CD4-positive, alpha-beta T cell (primary cell): ENCODE results near the gene SLC22A5. TPM values are rescaled to one million over a fixed set of nuclear protein-coding genes. Genes with fewer than 3 reads are reported as not detected.

ENCODE experiments used
- ATAC-seq: fragments of 200-7000 bp; cut with Tn5 transposase; one replicate; pipeline ENCODE4 v1.10.0; 2022; ENCODE audit warnings: mild to moderate bottlenecking; ENCODE audit not compliant: poor library complexity
- CTCF ChIA-PET: fragments of 350-600 bp; sonication (Branson Sonifier 250); formaldehyde crosslinking; loops from one replicate; lab custom pipeline; 2021; ENCODE audit warnings: antibody characterized with exemption, inconsistent platforms; lab: Charles Lee
- POLR2A ChIA-PET: fragments of 350-600 bp; sonication (Branson Sonifier 250); formaldehyde crosslinking; loops from one replicate; lab custom pipeline; 2021; ENCODE audit warnings: antibody characterized with exemption, inconsistent platforms; lab: Charles Lee
- DNase-seq, 14 experiments: peaks; one replicate each; pipeline ENCODE4 v3.0.0-alpha.2; 2013 to 2020; ENCODE audit warnings: mixed read lengths in 2 of 14
- H3K27ac ChIP-seq, 2 donors: one replicate each; pipeline versions ENCODE4 v1.5.1 to v1.7.0; 2013; ENCODE audit warnings: low read length in 2 of 2, low read depth in 1 of 2, mild to moderate bottlenecking in 1 of 2
- H3K27me3 ChIP-seq, 2 experiments: 1 replicate in 1 of 2; 2 replicates in 1 of 2; pipeline versions ENCODE4 v1.6.1 to v1.7.0; 2013; ENCODE audit warnings: low read length in 2 of 2, control low read depth in 1 of 2, mild to moderate bottlenecking in 1 of 2, moderate library complexity in 1 of 2; ENCODE audit not compliant: insufficient read depth in 2 of 2, control insufficient read depth in 1 of 2
- H3K36me3 ChIP-seq: one replicate; pipeline ENCODE4 v1.6.1; 2013; ENCODE audit warnings: low read length, control low read depth; ENCODE audit not compliant: insufficient read depth
- H3K4me1 ChIP-seq: one replicate; pipeline ENCODE4 v1.6.1; 2013; ENCODE audit warnings: low read length, control low read depth; ENCODE audit not compliant: insufficient read depth
- H3K4me3 ChIP-seq: one replicate; pipeline ENCODE4 v1.5.1; 2013; ENCODE audit warnings: mild to moderate bottlenecking, low read length, moderate library complexity
- H3K9me3 ChIP-seq, 2 experiments: 1 replicate in 1 of 2; 2 replicates in 1 of 2; pipeline versions ENCODE4 v1.6.1 to v1.7.0; 2013; ENCODE audit warnings: low read length in 2 of 2, mild to moderate bottlenecking in 2 of 2, control low read depth in 1 of 2, moderate library complexity in 1 of 2; ENCODE audit not compliant: control insufficient read depth in 1 of 2, insufficient read depth in 1 of 2
- H3K27ac Mint-ChIP-seq: one replicate; pipeline ENCODE4 v1.8.0; 2020; ENCODE audit warnings: mixed read lengths
- H3K27me3 Mint-ChIP-seq: one replicate; pipeline ENCODE4 v1.8.0; 2021; ENCODE audit warnings: mixed read lengths
- H3K36me3 Mint-ChIP-seq: one replicate; pipeline ENCODE4 v1.8.0; 2021; ENCODE audit warnings: low read depth, mixed read lengths
- H3K4me1 Mint-ChIP-seq: one replicate; pipeline ENCODE4 v1.8.0; 2021; ENCODE audit warnings: low read depth, mixed read lengths
- H3K4me3 Mint-ChIP-seq: one replicate; pipeline ENCODE4 v1.8.0; 2020; ENCODE audit warnings: mild to moderate bottlenecking, mixed read lengths
- H3K9me3 Mint-ChIP-seq: one replicate; pipeline ENCODE4 v1.8.0; 2020; ENCODE audit warnings: mixed read lengths
- intact Hi-C, 2 experiments: fragments of 100-400 bp; cut with DNase I in 1 of 2; cut with micrococcal nuclease in 1 of 2; formaldehyde crosslinking; loops; one replicate each; pipeline versions ENCODE4 v1.15.1 to v1.9.0; 2023 to 2025; cut with DNase I, micrococcal nuclease
- total RNA-seq, 174 experiments: library from RNA in 2 of 174; stranded (reverse) in 2 of 174; gene quantifications; one replicate each; pipeline ENCODE4 v1.2.3 and lab custom pipeline; 2021 to 2026
- TF ChIP-seq, protein P1 (sequence below): fragments of 200-600 bp; IDR thresholded peaks from one replicate; pipeline ENCODE4 v1.8.0; 2022; ENCODE audit warnings: antibody characterized with exemption, mild to moderate bottlenecking

The SLC22A5 gene
- total RNA-seq, 2 experiments from 2014 or later = 4.3 to 4.5 TPM

DNA sequence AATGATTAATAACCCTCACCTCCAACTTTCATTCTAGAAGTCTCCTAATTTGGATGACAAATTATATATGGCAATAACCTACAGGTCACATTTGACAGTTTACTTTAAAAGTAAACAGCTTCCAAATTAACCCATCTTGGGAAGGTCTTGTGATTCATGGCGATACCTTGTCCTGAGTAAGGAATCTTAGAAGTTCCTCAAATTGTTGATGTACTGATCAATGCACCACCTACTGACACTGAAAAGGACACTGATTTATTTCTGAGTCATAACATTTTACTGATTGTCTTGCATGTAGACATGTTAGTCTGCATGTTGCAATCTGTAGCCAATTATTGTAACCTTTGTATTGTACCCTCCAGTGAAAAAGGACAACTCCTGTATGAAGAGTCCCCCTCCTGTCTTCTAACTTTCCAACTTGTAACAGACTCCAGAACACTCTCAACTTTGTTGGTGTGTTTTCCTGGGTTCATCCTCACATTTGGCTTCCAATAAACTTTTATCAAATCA lies 16.0 kb upstream of the SLC22A5 start:
- Histone ChIP-seq H3K27ac (no peak overlapping the region), H3K4me1 (peaks cover 4% of the 10 kb centered on the region), H3K27me3 (no peaks in the 10 kb centered on the region), H3K36me3 (no peaks in the 10 kb centered on the region), H3K9me3 (no peaks in the 10 kb centered on the region), H3K4me3 (no peak overlapping the region)
- no peaks in the 10 kb centered on the region for H3K27me3 Mint-ChIP-seq
- H3K4me3 Mint-ChIP-seq = no peak overlapping the region
- ATAC-seq (no peak), DNase-seq (no peak)
- peaks cover 48% of the 10 kb centered on the region for H3K36me3 Mint-ChIP-seq
- H3K27ac Mint-ChIP-seq = no peak overlapping the region
- no peaks in the 10 kb centered on the region for H3K9me3 Mint-ChIP-seq
- TF ChIP-seq, protein P1, sequence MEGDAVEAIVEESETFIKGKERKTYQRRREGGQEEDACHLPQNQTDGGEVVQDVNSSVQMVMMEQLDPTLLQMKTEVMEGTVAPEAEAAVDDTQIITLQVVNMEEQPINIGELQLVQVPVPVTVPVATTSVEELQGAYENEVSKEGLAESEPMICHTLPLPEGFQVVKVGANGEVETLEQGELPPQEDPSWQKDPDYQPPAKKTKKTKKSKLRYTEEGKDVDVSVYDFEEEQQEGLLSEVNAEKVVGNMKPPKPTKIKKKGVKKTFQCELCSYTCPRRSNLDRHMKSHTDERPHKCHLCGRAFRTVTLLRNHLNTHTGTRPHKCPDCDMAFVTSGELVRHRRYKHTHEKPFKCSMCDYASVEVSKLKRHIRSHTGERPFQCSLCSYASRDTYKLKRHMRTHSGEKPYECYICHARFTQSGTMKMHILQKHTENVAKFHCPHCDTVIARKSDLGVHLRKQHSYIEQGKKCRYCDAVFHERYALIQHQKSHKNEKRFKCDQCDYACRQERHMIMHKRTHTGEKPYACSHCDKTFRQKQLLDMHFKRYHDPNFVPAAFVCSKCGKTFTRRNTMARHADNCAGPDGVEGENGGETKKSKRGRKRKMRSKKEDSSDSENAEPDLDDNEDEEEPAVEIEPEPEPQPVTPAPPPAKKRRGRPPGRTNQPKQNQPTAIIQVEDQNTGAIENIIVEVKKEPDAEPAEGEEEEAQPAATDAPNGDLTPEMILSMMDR = no peak
- intact Hi-C loops = no loop called here
- CTCF ChIA-PET = no interaction called here
- POLR2A ChIA-PET = no interaction called here
- no peaks in the 10 kb centered on the region for H3K4me1 Mint-ChIP-seq

DNA sequence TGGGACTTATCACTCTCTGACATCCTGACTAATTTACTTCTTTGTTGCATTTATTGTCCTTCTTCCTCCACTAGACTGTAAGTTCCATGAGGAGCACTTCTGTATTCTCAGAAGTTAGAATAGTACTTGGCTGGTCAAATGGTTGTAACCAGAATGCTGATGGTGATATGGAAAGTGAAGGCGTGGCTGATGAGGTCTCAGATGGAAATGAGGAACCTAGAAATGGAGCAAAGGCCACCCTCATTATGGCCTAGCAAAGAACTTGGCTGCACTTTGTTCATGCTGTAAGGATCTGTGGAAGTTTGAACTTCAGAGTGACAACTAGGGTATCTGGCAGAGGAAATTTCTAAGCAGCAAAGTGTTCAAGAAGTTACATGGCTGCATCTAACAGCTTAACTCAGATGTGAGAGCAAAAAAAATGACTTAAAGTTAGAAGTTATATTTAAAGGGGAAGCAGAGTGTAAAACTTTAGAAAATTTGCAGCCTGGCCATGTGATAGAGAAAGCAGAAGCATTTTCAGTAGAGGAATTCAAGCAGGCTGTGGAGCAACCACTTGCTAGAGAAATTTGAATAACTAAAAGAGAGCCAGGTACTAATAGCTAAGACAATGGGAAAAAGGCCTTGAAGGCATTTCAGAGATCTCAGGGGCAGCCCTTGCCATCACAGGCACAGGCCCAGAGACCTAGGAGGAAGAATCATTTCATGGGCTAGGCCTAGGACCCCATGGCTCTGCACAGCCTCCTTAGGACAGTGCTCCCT lies 14.9 kb upstream of the SLC22A5 start:
- Mint-ChIP-seq H3K27me3 (no peaks in the 10 kb centered on the region), H3K4me1 (no peaks in the 10 kb centered on the region), H3K36me3 (peaks cover 41% of the 10 kb centered on the region), H3K9me3 (no peaks in the 10 kb centered on the region), H3K4me3 (no peak overlapping the region), H3K27ac (no peak overlapping the region)
- Histone ChIP-seq H3K27ac (no peak overlapping the region), H3K27me3 (no peaks in the 10 kb centered on the region), H3K4me1 (peaks cover 4% of the 10 kb centered on the region), H3K4me3 (no peak overlapping the region), H3K9me3 (no peaks in the 10 kb centered on the region), H3K36me3 (no peaks in the 10 kb centered on the region)
- ATAC-seq (no peak), DNase-seq (no peak)
- ChIA-PET POLR2A (interaction anchor here (0.6 kb wide), 1 partner anchor 332 kb away, joined by 3 read pairs; no protein-coding TSS in a partner anchor), CTCF (no interaction called here)
- intact Hi-C loops = no loop called here
- TF ChIP-seq, protein P1 = no peak

DNA sequence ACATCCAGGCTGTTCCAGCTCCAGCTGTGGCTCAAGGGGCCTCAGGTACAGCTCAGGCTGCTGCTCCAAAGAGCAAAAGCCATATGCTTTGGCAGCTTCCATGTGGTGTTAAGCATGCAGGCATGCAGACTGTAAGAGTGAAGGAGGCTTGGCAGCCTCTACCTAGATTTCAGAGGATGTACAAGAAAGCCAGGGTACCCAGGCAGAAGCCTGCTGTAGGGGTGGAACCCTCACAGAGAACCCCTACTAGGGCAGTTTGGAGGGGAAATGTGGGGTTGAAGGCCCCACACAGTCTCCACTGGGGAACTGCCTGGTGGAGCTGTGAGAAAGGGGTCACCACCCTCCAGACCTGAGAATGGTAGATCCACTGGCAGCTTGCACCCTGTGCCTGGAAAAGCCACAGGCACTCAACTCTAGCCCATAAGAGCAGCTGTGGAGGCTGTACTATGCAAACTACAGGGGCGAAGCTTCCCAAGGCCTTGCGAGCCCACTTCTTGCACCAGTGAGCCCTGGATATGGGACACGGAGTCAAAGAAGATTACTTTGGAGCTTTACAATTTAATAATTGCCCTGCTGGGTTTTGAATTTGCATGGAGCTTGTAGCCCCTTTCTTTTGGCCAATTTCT lies 14.3 kb upstream of the SLC22A5 start:
- Mint-ChIP-seq H3K4me3 (no peak overlapping the region), H3K4me1 (no peaks in the 10 kb centered on the region), H3K9me3 (no peaks in the 10 kb centered on the region), H3K27me3 (no peaks in the 10 kb centered on the region), H3K27ac (no peak overlapping the region), H3K36me3 (peaks cover 39% of the 10 kb centered on the region)
- Histone ChIP-seq H3K27ac (no peak overlapping the region), H3K9me3 (no peaks in the 10 kb centered on the region), H3K27me3 (no peaks in the 10 kb centered on the region), H3K4me3 (no peak overlapping the region), H3K36me3 (no peaks in the 10 kb centered on the region), H3K4me1 (peaks cover 4% of the 10 kb centered on the region)
- intact Hi-C loops = no loop called here
- ChIA-PET CTCF (no interaction called here), POLR2A (no interaction called here)
- TF ChIP-seq, protein P1 = no peak
- DNase-seq (no peak), ATAC-seq (no peak)
